ENCODE data around the gene RNF126. TPM values are rescaled to one million over a fixed set of nuclear protein-coding genes. Genes with fewer than 3 reads are reported as not detected.
A peak's percentile ranks its signal among the peaks of the same experiment; 100 is the strongest.
"Not testable (repeated sequence)": the region's sequence is repeated elsewhere in the genome, so short reads cannot be mapped to it uniquely, and the experiment has no call there.

The RNF126 gene
- 53.0 TPM for total RNA-seq

DNA sequence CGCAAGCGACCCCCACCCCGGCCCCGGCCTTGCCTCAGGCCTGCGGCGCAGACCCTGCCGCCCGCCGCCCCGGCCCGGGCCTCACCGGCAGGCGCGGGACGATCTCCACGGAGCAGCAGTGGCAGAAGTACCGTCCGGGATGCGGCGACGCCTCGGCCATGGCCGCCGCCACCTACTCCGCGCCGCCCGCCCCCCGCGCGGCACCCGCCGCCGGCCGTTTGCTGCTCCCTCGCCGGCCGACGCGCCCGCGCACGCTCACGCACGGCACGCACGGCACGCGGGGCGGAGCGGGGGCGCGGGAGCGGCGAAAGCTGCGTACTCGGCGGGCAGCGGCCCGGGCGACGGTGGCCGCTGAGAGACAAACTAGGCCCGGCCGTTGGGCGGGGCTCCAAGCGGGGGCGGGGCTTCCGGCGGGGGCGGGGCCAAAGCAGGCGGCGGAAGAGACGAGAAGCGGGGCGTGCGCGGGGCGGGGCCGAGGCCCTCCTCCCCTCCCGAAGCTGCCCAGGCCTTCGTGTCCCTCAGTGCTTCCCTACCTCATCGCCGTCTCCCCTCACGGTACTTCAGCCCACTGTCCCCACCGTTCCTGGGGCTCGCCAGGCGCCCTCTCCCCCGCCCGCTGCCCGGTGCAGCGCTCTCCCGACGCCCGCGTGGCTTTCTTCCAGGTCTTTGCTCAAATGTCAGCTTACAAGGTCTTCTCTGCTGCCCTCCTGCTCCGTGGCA lies at the start of gene RNF126:
TSS of gene RNF126 (minus strand) at position 253 of the 720 bp plus-strand sequence. CDS start at position 160, 93 bp downstream.
- peak; percentile 59 for ATAC-seq

DNA sequence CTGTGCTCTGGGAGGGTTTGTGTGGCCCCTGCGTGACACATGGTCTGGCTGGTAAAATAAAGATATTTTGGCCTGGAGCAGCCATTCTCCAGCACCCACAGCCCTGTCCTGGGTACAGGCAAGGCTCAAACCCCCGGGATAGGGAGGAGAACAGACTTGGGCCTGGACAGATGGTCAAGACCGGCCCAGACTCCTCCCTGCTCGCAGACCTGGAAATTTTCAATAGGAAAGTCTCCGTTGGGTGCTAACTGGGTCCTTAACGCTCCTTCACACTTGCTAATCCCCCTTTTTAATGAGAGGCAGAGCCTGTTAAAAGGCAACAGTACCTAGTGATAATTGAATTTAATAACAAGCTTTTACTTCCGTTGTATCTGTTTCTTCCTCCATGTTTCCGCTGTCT lies 48.2 kb upstream of the RNF126 start:
- no peak for ATAC-seq

DNA sequence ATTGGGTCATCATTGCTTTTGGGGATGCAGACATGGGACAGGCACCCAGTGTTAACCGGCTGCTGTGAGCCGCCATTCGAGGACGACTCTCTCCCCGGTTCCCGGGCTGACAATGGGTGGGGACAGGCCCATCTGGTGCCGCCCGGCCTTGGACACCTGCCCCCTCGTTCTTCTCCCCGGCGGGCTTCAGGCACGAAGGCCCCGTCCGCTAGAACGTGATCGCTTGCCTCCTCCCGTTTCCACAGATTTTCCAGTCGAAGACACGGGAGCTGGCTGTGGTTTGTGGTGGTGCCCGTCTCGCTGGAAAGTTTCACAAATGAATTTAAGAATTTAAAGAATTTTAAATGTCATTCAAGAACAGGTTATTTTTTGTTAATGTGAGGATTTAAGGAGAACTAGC lies 47.8 kb upstream of the RNF126 start:
- ATAC-seq = no peak

DNA sequence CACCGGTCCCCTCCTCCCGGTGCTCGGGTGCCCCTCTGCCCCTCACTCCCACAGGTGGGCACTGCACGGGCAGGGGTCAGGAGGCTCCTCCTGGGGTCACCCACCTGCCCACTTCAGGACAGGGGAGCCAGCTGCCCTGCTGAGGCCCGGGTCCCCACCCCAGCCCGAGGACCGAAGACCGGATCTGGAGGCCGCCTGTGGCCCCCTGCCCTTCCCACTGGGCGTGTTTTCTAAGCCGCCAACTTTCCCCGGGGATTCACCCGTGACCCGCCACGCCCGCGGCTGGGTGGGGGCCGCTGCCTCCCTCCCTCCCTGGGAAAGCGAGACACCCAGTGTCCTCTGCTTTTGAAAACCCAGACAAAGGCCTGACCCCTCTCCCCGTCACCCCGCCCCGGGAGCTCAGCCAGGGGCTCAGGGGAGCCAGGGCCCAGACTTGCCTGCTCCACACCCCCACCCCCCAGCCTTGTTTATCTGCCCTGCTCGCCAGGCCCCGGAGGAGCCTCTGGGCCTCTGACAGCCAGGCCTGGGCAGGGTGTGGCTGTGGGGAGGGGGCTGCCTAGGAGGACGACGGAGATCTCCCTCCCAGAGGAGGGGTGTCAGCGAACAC lies 47.1 kb upstream of the RNF126 start:
- peak; percentile 25 for ATAC-seq

DNA sequence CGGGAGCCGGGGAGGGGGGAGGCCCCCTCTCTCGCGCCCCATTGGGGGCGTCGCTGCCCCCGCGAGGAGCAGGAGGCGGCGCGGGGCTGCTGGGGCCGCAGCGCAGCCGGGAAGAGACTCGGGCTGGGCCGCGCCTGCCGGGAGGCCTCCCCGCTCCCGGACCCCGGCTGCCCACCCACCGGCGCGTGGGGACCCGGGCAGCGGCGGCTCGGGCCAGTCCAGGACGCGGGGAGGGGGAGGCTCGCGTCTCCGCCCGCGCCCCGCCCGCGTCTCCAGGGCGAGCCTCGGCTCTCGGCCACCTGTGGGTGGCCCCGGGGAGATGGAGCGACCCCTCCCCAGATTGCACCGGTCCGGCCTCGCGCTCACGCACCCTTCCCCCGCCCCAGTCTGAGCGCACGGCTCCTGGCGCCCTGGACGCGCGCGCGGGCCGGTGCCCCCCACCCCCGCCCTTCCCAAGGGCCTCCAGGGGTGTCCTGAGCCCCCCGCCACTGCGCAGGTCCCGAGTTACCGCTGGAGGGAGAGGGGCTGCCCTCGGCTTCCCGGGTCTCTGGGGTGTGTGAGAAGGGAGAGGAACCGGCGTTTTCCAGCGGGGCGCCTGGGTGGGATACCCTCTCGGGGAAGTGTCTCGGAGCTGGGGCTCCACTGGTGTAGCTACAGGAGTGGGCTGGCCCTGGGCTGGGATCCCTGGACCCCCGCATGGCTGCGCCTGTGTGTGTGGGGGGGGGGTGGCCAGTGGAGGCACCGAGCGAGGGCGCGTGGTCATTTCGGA lies 46.4 kb upstream of the RNF126 start:
- peak; percentile 12 for ATAC-seq

DNA sequence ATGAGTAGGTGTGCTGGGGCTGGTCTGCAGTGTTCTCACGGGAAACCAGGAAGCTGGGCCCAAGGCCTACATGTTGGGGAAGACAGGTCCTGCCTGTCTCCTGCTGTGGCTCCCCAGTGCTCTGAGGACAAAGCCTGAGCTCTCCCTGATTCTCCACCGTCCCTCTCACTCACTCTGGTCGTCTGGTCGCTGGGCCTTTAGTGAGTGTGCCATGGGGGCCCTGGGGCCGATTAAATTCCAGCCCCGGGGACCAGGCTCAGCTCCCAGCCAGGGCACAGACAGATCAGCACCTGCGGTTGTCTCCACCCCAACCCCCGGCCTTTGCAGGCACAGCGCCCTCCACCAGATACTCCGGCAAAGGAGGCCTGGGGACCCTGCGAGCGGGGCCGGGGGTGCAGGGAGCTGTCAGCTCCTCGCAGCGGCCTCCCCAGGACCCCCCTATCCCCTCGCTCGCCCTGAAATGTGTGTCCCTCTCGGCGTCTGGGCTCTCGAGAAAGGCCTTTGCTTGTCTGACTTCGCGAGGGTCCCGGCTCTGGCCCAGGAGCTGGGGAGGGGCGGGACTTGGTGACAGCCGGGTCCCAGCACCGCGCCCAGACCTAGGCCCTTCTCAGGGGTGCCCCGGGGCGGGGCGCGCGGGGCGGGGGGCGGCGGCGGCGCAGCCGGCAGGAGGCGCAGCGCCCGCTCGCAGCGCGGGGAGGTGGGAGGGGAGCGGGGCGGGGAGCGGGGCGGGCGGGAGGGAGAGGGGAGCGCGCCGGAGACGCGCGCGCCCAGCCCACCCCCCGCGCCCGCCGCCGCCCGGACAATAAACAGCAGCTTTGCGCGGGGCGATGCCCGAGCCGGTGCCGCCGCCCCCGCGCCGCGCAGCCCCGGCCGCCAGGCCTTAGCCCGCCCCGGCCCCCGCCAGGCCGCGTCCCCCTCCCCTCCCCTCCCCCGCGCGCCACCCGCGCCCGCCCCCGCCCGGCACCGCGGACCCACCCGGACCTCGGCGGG lies 45.4 kb upstream of the RNF126 start, which contains the start of gene PALM:
TSS of gene PALM (plus strand) at position 782 of the 990 bp plus-strand sequence. CDS start 212 bp downstream, outside the sequence.
- no peak for ATAC-seq

DNA sequence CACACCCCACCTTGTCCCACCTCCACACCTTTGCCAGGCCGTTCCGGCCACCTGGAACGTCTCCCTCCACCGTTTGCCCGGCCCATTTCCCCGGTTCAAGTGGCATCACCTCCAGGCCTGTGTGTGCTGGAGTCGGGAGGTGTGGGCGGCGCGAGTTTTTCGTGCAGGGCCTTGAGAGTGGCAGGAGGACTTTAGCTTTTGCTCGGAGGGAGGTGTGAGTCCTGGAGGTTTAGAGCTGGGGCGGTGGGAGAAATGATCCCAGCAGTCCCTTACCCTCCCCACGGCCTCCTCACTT lies 41.4 kb upstream of the RNF126 start:
- ATAC-seq = no peak

DNA sequence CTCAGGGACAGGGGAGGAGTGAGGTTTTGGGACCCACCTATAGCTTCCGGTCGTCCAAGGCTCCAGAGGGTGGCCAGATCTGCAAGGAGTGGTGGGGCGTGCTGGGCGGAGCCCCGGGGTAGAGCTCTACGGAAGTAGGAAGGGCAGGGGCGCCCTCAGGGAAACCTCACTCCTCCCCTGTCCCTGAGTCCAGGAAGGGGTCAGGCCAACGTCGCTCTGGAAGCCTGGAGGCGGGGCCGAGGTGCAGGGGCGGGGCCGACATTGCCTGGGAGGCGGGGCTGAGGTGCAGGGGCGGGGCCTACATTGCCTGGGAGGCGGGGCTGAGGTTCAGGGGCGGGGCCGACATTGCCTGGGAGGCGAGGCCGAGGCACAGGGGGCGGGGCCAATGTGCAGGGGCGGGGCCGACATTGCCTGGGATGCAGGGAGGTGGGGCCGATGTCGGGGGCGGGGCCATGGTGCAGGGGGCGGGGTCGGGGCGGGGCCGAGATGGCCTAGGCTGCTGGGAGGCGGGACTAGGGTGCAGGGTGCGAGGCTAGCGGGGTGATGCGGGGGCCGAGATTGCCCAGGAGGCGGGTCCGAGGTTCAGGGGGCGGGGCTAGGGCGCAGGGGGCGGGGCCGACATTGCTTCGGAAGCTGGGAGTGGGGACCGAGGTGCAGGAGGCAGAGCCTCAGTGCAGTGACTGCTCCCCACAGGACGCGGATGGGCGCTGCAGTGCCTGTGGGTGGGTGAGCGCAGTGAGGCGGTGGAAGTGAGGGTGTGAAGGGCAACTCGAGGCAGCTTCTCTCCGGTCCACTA lies 40.8 kb upstream of the RNF126 start:
- peak; percentile 74 for ATAC-seq

DNA sequence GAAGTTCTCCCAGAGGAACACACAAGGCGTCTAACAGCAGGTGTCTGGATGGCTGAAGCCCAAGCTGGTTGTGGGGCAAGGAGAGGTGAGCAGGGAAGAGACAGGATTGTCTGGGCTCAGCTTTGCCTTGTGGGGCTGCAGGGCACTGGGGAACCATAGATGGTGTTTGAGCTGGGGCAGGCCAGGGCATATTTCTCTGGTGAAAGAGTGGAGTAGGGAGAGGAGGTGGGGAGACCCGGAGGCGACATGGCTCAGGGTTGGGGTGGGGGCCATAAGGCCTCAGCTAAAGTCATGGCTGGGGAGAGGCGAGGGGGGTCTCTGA lies 40.3 kb upstream of the RNF126 start:
- no peak for ATAC-seq

DNA sequence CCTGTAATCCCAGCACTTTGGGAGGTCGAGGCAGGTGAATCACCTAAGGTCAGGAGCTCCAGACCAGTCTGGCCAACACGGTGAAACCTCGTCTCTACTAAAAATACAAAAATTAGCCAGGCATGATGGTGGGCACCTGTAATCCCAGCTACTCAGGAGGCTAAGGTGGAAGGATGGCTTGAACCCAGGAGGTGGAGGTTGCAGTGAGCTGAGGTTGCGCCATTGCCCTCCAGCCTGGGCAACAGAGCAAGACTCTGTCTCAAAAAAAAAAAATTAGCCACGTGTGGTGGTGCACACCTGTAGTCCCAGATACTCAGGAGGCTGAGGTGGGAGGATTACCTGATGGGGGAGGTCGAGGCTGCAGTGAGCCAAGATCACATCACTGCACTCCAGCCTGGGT lies 39.8 kb upstream of the RNF126 start:
- ATAC-seq = not testable (repeated sequence)

DNA sequence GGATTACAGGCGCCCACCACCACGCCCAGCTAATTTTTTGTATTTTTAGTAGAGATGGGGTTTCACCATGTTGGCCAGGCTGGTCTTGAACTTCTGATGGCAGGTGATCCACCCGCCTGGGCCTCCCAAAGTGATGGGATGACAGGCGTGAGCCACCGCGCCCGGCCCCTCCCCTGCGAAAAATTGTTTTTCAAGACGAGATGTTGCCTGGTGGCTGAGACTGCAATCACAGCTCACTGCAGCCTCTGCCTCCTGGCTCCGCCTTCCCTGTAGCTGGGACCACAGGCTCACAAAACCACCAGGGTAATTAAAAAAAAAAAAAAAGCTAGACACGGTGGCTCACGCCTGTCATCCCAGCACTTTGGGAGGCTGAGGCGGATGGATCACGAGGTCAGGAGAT lies 36.9 kb upstream of the RNF126 start:
- not testable (repeated sequence) for ATAC-seq

DNA sequence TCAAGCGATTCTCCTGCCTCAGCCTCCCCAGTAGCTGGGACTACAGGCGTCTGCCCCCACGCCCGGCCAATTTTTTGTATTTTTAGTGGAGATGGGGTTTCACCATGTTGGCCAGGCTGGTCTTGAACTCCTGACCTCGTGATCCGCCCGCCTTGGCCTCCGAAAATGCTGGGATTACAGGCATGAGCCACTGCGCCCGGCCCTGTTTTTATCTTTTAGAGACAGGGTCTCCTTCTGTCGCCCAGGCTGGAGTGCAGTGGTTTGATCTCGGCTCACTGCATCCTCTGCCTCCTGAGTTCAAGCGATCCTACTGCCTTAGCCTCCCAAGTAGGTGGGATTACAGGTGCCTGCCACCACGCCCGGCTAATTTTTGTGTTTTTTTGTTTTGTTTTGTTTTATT lies 35.5 kb upstream of the RNF126 start:
- ATAC-seq = not testable (repeated sequence)

DNA sequence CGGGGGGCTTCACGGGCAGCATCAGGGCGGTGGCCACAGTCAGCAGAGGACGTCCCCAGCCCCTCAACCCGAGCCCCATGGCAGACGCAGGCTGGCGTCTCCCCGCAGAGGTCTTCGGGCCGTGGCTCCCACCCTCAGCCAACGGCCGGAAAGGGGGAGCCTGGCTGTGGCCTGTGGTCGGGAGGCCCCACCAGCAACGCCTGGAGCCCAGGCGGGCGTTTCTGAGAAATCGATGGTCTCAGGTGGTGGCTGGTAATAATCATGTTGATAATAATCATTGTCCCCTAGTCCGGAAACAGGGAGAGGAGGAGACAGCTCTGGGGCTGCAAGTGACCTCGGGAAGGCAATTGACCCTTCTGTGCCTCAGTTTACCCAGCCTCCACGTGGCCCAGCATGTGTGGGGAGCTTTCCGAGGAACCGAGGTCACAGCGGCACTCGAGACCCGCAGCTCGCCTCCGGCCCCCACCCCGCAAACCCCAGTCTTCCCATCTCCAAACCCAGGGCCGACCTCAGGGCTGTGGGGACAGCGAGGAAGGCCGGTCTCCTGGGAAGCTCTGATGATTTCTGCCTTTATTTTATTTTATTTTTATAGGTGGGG lies 32.4 kb upstream of the RNF126 start, which contains the start of gene PRSS57:
TSS of gene PRSS57 (minus strand) at position 101 of the 598 bp plus-strand sequence. CDS start at position 79, 22 bp downstream.
- ATAC-seq = no peak

DNA sequence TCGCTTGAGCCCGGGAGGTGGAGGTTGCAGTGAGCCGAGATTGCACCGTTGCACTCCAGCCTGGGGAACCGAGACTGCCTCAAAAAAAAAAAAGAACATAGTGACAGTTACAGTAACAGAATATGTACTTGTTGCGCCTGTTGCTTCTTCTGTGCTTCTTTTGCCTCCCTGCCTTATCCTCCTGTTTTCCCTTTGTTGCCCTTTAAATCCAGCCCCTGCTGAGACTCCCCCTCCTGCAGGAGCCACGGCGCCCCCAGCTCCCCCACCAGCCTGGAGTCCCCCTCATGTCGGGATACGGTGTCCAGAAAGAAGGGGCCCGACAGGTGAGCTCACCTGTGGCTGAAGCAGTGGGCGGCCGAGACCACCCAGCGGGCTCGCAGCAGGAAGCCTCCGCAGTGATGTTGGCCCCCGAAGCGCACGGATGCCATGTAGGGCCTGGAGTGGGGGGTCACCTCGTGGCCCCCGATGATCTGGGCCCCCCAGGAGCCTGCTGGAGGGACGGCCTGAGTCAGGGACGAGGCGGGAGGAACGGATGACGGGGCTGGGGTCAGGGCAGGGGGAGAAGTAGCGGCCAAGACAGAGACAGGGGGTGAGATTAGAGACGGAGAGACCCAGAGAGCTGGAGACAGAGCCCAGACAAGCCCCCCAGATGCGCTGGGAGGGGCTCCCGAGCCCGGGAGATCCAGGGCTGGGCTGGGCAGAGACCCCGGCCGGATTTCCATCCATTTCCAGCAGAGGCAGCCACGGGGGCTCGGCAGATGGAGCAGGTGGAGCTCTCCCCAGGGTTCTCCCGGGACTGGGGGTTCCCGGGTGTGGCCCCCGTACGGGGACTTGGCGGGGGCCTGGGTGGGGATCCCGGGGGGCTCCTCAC lies 31.7 kb upstream of the RNF126 start:
- ATAC-seq = peak; percentile 32

DNA sequence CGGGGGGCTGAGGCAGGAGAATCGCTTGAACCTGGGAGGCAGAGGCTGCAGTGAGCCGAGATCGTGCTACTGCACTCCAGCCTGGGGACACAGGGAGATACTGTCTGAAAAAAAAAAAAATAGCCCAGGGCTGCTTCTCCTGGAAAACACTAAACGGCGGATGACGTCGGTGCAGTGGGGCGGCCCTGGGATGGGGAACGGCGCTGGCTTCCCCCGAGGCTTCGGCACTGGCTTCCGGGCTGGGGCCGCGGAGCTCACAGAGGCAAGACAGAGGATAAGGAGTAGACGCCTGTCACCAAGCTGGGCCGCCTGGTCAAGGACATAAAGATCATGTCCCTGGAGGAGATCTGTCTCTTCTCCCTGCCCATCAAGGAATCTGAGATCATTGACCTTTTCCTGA lies 27.2 kb upstream of the RNF126 start:
- no peak for ATAC-seq

DNA sequence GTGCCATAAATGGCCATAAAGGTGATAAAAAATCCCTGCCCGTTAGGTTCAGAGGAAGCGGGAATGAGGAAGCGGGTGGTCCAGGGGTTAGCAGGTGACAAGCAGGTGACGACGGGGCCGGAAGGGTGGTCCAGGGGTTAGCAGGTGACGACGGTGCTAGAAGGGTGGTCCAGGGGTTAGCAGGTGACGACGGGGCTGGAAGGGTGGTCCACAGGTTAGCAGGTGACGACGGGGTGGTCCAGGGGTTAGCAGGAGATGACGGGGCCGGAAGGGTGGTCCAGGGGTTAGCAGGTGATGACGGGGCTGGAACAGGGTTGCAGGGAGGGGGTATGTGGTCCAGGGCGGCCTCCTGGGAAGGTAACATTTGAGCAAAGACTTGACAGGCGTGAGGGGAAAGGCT lies 26.0 kb upstream of the RNF126 start:
- ATAC-seq = no peak

DNA sequence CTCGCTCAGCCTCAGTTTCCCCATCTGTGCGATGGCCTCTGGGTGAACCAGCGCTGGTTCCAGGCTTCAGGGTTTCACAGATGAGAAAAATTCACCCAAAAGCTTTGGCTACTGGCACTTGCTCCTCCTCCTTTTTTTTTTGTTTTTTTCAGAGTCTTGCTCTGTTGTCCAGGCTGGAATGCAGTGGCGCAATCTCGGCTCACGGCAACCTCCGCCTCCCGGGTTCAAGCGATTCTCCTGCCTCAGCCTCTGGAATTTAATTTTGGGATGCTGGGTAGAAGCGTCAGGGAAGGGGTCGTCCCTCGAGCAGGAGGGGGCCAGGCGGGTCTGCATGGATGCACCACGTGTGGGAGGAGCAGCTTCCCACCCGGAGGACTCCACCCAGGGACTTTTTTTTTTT lies 25.2 kb upstream of the RNF126 start:
- ATAC-seq = no peak

DNA sequence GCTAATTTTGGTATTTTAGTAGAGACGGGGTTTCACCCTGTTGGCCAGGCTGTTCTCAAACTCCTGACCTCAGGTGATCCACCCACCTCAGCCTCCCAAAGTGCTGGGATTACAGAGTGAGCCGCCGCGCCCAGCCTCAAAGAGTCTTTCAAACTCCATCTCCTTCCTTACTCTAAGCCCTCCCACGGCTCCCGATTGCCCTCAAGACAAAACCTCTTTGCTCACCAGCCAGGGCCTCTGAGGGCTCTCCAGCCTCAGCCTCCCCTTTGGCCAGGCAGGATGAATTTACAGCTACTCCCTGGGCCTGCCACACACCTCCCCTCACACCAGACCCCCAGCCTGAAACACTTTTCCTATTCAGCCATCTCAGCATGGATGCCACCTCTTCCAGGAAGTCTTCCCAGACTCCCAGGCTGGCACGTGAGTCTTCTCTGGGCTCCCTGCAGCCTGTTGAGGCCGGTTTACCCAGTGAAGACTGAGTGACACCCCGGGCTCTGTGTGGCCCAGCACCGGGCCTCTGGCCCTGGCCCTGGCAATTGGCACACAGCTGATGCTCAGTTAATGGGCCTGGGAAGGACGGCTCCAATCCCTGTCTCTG lies 24.7 kb upstream of the RNF126 start:
- ATAC-seq = no peak

DNA sequence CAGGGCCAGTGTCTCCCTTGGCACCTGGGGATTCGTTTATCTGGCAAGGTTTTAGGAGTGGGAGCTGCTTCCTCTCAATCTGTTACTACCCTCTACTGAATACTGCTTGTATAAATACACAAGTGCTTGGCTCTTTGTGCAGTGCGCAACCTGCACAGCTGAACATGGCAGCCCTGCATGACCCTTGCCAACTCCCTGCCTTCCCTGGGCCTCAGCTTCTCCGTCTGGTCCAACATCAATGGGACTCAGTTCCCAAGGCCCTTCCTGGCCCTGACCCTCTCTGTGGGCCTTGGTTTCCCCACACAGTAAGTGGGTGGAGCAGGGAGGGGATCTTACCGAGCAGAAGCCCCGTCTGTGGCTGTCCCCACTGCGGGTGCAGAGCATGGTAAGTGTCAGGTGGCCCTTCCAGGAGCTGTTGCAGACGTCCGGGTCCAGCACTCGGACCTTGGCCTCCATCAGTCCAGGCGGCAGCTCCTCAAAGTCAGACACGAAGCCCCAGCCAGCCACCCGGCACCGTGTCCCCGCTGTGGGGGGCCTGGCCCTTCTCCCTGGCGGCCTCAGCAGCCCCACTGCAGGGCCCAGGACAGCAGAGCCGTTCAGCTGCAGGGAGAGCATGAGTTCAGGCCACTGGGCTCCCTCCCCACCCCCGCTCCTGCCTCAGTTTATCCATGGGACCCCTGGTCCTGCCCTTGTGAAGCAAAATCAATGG lies 23.7 kb upstream of the RNF126 start:
- no peak for ATAC-seq

All from esophagus mucosa (tissue), 1 donor.